GM19351 (cell line): Measurements from ENCODE around the gene COLEC12.

Experiments used
- ATAC-seq: cut with Tn5 transposase; IDR thresholded peaks from one replicate; pipeline ENCODE4 v1.9.1; 2021; ENCODE audit warnings: mild to moderate bottlenecking, moderate library complexity; ENCODE audit not compliant: unreplicated experiment

COLEC12 gene

GRCh38 chr18:500632-501405, at the start of gene COLEC12:
Gene COLEC12 (minus strand): TSS chr18:500701. CDS start chr18:500514, 187 bp downstream.
- ATAC-seq, result no peak

GRCh38 chr18:549967-550366, 49.5 kb upstream of the COLEC12 start:
- no peak for ATAC-seq

GRCh38 chr18:543447-544078, 43.1 kb upstream of the COLEC12 start:
- ATAC-seq, result no peak

GRCh38 chr18:533995-534601, 33.6 kb upstream of the COLEC12 start:
- no peak for ATAC-seq

- ATAC-seq, result no peak
These were observed 32.1 kb upstream of the COLEC12 start for GRCh38 chr18:532632-533031.

GRCh38 chr18:532018-532417, 31.5 kb upstream of the COLEC12 start:
- no peak for ATAC-seq

- no peak for ATAC-seq
These were observed 26.6 kb upstream of the COLEC12 start for GRCh38 chr18:527146-527545.

- no peak for ATAC-seq
These were observed 26.2 kb upstream of the COLEC12 start for GRCh38 chr18:526681-527080.

GRCh38 chr18:525036-525797, 24.7 kb upstream of the COLEC12 start:
- no peak for ATAC-seq

GRCh38 chr18:524466-524865, 24.0 kb upstream of the COLEC12 start:
- no peak for ATAC-seq

- ATAC-seq, result no peak
These were observed 23.1 kb upstream of the COLEC12 start for GRCh38 chr18:523561-523960.

GRCh38 chr18:519019-519879, 18.7 kb upstream of the COLEC12 start:
- ATAC-seq, result peak; percentile 94

GRCh38 chr18:518081-518480, 17.6 kb upstream of the COLEC12 start:
- ATAC-seq, result no peak

GRCh38 chr18:515838-516237, 15.3 kb upstream of the COLEC12 start:
- no peak for ATAC-seq

- no peak for ATAC-seq
These were observed 14.8 kb upstream of the COLEC12 start for GRCh38 chr18:515156-515815.

- no peak for ATAC-seq
These were observed 13.5 kb upstream of the COLEC12 start for GRCh38 chr18:513826-514530.

GRCh38 chr18:512957-513356, 12.5 kb upstream of the COLEC12 start:
- no peak for ATAC-seq

GRCh38 chr18:508835-509234, 8.3 kb upstream of the COLEC12 start:
- no peak for ATAC-seq

- no peak for ATAC-seq
These were observed 7.1 kb upstream of the COLEC12 start for GRCh38 chr18:507636-508035.
